Pancreas (tissue), 10 donors: ENCODE measurements around the gene BACH1. TPM values are rescaled to one million over a fixed set of nuclear protein-coding genes. Genes with fewer than 3 reads are reported as not detected.

Source experiments
- ATAC-seq, 4 donors: fragments of 200-7000 bp; cut with Tn5 transposase; one replicate each; pipeline versions ENCODE4 v1.8.0 to v1.9.1; 2020; ENCODE audit warnings: mild to moderate bottlenecking in 4 of 4, moderate library complexity in 4 of 4
- DNase-seq, 6 donors: peaks; one replicate each; pipeline ENCODE4 v3.0.0-alpha.2; 2020
- FAIRE-seq: peaks from 2 replicates; lab custom pipeline; 2012; peaks lifted over from hg19 to GRCh38; lab: Jason Lieb, UNC
- H3K27ac ChIP-seq, 4 donors: fragments of 200-600 bp; sonication (generic); 1 replicate in 3 of 4; 2 replicates in 1 of 4; pipeline versions ENCODE4 v1.5.0 to v1.8.0; 2020
- H3K27me3 ChIP-seq, 4 donors: fragments of 200-600 bp; one replicate each; pipeline ENCODE4 v1.8.0; 2021
- H3K36me3 ChIP-seq, 3 donors: fragments of 200-600 bp; sonication (generic) in 1 of 3; one replicate each; pipeline versions ENCODE4 v1.5.0 to v1.8.0; 2020 to 2021
- H3K4me1 ChIP-seq, 3 donors: fragments of 200-600 bp; one replicate each; pipeline ENCODE4 v1.8.0; 2021
- H3K4me3 ChIP-seq, 4 donors: fragments of 200-600 bp; sonication (generic) in 2 of 4; one replicate each; pipeline versions ENCODE4 v1.5.0 to v1.8.0; 2020 to 2021
- H3K9me3 ChIP-seq, 4 donors: fragments of 200-600 bp; one replicate each; pipeline ENCODE4 v1.8.0; 2021
- WGBS, 2 donors: extraction: QIAGEN DNeasy Blood & Tissue Kit; methylation state at CpG; one replicate each; pipeline ENCODE4 v1.1.7; 2013; 5-methylcytosine and 5-hydroxymethylcytosine counted together
- intact Hi-C, 3 donors: fragments of 100-400 bp; cut with DNase I; formaldehyde crosslinking; loops; one replicate each; pipeline versions ENCODE4 v1.11.1 to v1.14.2; 2022
- polyA plus RNA-seq, 2 donors: library from polyadenylated mRNA; stranded (reverse); fragments of 200-250 nt; gene quantifications; one replicate each; pipeline ENCODE4 v1.2.3, GENCODE V29; 2013
- total RNA-seq, 6 donors: library from RNA; stranded (reverse); fragmentation: NEBNext Ultra II Directional in 4 of 6; extraction: Animal tissue kit (Norgen Biotek cat#: 25700) in 4 of 6; gene quantifications; one replicate each; pipeline versions ENCODE4 v1.2.1 to v1.2.4, GENCODE V29; 2021 to 2023
- TF ChIP-seq, protein P1 (sequence below), 4 donors: fragments of 200-600 bp; sonication (generic) in 3 of 4; IDR thresholded peaks; one replicate each; pipeline versions ENCODE4 v1.5.0 to v1.8.0; 2021; ENCODE audit warnings: antibody characterized with exemption in 4 of 4
- donor health status: healthy with polysubstance abuse.
- donor health status: DM: no; HTN: no; CAD: no; lungs with moderate emphysema.
- donor health status: DM: no; HTN: no; CAD: no.
- donor health status: control.
- donor health status: control.
- donor health status: Bipolar disorder and iron deficiency.
- donor health status: DM: yes; HTN: yes; CAD: no.
- donor health status: DM: no; HTN: no; CAD: no.
- donor health status: DM: no; HTN: no; CAD: no.
- donor health status: DM: yes; HTN: yes; CAD: no.

The BACH1 gene
- total and polyA plus RNA-seq, 8 donors = 3.0 to 66.2 (median 32.0) TPM

DNA sequence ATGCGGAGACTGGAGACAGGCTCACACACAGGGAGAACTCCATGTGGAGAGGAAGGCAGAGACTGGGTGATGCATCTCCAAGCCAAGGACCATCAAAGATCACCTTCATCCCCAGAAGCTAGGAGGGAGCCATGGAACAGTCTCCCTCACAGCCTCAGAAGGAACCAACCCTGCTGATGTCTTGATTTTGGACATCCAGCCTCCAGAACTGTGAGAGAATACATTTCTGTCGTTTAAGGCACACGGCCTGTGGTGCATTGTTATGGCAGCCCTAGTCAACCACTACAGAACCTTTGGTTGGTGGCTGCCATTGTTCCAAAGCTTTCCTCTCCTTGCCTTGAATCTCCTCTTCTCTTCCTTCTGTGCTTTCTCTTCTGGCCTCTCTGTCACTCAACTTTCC, 64.0 kb downstream of the BACH1 start:
- ATAC-seq = no peak
- FAIRE-seq = no peak
- DNase-seq = no peak
- H3K4me3 ChIP-seq = no peak overlapping the region
- no peaks in the 10 kb centered on the region for H3K9me3 ChIP-seq
- TF ChIP-seq, protein P1, sequence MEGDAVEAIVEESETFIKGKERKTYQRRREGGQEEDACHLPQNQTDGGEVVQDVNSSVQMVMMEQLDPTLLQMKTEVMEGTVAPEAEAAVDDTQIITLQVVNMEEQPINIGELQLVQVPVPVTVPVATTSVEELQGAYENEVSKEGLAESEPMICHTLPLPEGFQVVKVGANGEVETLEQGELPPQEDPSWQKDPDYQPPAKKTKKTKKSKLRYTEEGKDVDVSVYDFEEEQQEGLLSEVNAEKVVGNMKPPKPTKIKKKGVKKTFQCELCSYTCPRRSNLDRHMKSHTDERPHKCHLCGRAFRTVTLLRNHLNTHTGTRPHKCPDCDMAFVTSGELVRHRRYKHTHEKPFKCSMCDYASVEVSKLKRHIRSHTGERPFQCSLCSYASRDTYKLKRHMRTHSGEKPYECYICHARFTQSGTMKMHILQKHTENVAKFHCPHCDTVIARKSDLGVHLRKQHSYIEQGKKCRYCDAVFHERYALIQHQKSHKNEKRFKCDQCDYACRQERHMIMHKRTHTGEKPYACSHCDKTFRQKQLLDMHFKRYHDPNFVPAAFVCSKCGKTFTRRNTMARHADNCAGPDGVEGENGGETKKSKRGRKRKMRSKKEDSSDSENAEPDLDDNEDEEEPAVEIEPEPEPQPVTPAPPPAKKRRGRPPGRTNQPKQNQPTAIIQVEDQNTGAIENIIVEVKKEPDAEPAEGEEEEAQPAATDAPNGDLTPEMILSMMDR (IDR thresholded peaks at IDR 0.05) = no peak
- 93 to 97% methylated on average over 3 of the region's 3 CpGs for whole genome bisulfite sequencing, 2 donors
- intact Hi-C loops = no loop called here
- H3K4me1 ChIP-seq = no peaks in the 10 kb centered on the region
- no peaks in the 10 kb centered on the region for H3K36me3 ChIP-seq
- H3K27ac ChIP-seq = no peak overlapping the region
- H3K27me3 ChIP-seq = no peaks in the 10 kb centered on the region

DNA sequence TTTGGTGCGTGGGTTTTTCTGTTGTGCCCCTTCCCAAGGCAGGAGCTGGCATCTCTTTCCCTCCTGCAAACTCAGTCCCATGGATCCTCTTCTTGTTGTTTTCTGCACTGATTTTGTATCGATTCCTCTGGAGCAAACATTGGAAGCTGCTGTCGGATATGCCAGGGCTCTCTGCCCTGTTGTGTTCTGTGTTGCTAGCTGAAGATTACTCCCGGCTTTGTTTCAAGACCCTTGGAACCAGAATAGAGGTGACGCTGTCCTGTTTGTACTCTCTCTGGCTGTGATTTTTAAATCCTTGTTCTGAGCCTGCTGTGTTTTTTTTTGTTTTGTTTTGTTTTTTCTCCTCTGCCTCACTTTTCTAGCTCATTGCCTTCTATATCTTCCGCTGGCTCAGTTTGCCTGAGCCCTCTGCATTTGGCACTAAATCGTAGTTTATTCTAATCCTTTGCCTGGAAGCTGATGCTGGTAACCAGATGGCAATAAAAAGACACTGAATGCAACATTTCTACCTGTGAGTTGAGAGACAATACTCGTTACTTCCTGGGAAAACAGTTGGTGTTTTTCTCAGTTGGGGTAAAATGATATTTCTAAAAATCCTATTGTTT, 67.0 kb downstream of the BACH1 start:
- intact Hi-C loops = no loop called here

GRCh38 chr21:29366532-29366931, 67.8 kb downstream of the BACH1 start:
- no peak for FAIRE-seq
- no peaks in the 10 kb centered on the region for H3K27me3 ChIP-seq
- no peak overlapping the region for H3K27ac ChIP-seq
- DNase-seq = no peak
- no peaks in the 10 kb centered on the region for H3K9me3 ChIP-seq
- TF ChIP-seq, protein P1 (IDR thresholded peaks at IDR 0.05) = no peak
- no peak overlapping the region for H3K4me3 ChIP-seq
- no peaks in the 10 kb centered on the region for H3K36me3 ChIP-seq
- intact Hi-C loops = no loop called here
- ATAC-seq = no peak
- 95 to 99% methylated on average over 3 of the region's 3 CpGs for WGBS, 2 donors
- H3K4me1 ChIP-seq = no peaks in the 10 kb centered on the region

More for the DNA sequence above, 67.0 kb downstream of the BACH1 start:
- DNase-seq = no peak
- Histone ChIP-seq H3K9me3 (no peaks in the 10 kb centered on the region), H3K36me3 (no peaks in the 10 kb centered on the region), H3K27ac (no peak overlapping the region), H3K27me3 (no peaks in the 10 kb centered on the region), H3K4me1 (no peaks in the 10 kb centered on the region), H3K4me3 (no peak overlapping the region)
- no peak for FAIRE-seq
- TF ChIP-seq, protein P1 (IDR thresholded peaks at IDR 0.05) = no peak
- 87 to 89% methylated on average over 8 of the region's 8 CpGs for WGBS, 2 donors
- no peak for ATAC-seq

DNA sequence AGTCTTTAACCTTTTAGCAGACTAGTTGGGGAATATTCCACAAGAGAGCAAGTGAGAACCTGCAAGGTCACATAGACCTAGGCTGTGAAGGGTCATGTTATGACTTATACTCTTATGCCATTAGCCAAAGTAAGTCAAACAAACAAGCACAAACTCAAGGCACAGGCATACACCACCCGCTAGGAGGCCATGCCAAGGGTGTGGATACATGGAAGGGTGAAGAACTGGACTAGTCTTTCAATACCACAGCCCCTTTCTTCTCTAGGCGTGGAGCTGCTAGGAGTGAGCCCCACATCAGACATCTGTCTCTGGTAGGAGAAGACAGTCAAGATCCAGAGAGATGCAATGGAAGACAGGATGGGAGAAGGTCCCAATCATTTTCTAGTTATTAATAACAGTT, 68.6 kb downstream of the BACH1 start:
- no peaks in the 10 kb centered on the region for H3K9me3 ChIP-seq
- H3K4me1 ChIP-seq = no peaks in the 10 kb centered on the region
- no peak for ATAC-seq
- no peak overlapping the region for H3K27ac ChIP-seq
- H3K27me3 ChIP-seq = no peaks in the 10 kb centered on the region
- 96 to 98% methylated on average over 2 of the region's 2 CpGs for WGBS, 2 donors
- no peak for DNase-seq
- no peaks in the 10 kb centered on the region for H3K36me3 ChIP-seq
- FAIRE-seq = no peak
- TF ChIP-seq, protein P1 (IDR thresholded peaks at IDR 0.05) = no peak
- H3K4me3 ChIP-seq = no peak overlapping the region
- intact Hi-C loops = no loop called here

DNA sequence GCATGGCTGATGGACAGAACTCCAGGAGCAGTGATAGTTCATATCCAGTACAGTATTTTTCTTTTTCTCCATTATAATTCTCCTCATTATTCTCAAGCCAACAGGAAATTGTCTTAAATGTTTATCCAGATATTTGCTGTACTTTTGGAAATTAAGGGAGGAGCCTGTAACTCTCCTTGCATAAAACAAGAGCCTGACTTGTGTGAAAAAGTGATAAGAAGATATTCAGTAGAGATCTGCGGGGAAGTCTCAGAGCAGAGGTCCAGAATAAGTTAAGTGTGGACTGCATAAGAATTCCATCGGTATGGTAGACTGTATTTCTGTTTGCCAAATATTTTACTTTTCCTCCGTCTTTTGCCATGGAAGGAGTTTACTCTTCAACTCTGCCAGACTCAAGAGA, 70.2 kb downstream of the BACH1 start:
- H3K9me3 ChIP-seq = no peaks in the 10 kb centered on the region
- no peaks in the 10 kb centered on the region for H3K27me3 ChIP-seq
- WGBS, 2 donors = 90 to 93% methylated on average over 3 of the region's 3 CpGs
- DNase-seq (no peak), FAIRE-seq (no peak), ATAC-seq (no peak)
- H3K36me3 ChIP-seq = no peaks in the 10 kb centered on the region
- H3K4me1 ChIP-seq = no peaks in the 10 kb centered on the region
- H3K4me3 ChIP-seq = no peak overlapping the region
- no peak overlapping the region for H3K27ac ChIP-seq
- TF ChIP-seq, protein P1 (IDR thresholded peaks at IDR 0.05) = no peak
- intact Hi-C loops = no loop called here
